ENCODE data around the gene MAP4K4. TPM values are rescaled to one million over a fixed set of nuclear protein-coding genes. Genes with fewer than 3 reads are reported as not detected.

MAP4K4 gene
- total and polyA plus RNA-seq, 2 of the 13 experiments (the other 11 are each of a cell fraction or from before 2014, with no cell fraction given): 105 to 264 TPM

GRCh38 chr2:101818531-101819451 lies 121.3 kb downstream of the MAP4K4 start (continued):
- 0 out of 2 replicates have a peak, but pooled peaks have one; percentile 68 for TF ChIP-seq ZBTB46 (CRISPR knock-in tag; IDR thresholded peaks at IDR 0.05; ENCODE audit: borderline replicate concordance)
- TF ChIP-seq ZNF616 (CRISPR knock-in tag; IDR thresholded peaks at IDR 0.05; ENCODE audit: low read depth): no peak
- TF ChIP-seq ZNF776 (CRISPR knock-in tag; IDR thresholded peaks at IDR 0.05): no peak
- peak; percentile 52; the same call in 1 of the 2 replicates for TF ChIP-seq ARID4A (CRISPR knock-in tag; IDR thresholded peaks at IDR 0.05; ENCODE audit: borderline replicate concordance)
- no peak for TF ChIP-seq ZNF33B (CRISPR knock-in tag; IDR thresholded peaks at IDR 0.05)
- TF ChIP-seq LRRFIP1 (CRISPR knock-in tag; conservative IDR thresholded peaks at IDR 0.05): no peak
- TF ChIP-seq PHF5A (CRISPR knock-in tag; IDR thresholded peaks at IDR 0.05; ENCODE audit: low read depth, unreplicated experiment): no peak
- no peak for TF ChIP-seq SRY (CRISPR knock-in tag; IDR thresholded peaks at IDR 0.05)
- TF ChIP-seq SP2 (CRISPR knock-in tag; IDR thresholded peaks at IDR 0.05): no peak
- no peak for TF ChIP-seq CENPT (CRISPR knock-in tag; IDR thresholded peaks at IDR 0.05; ENCODE audit: low read depth)
- TF ChIP-seq HNRNPUL1 (IDR thresholded peaks at IDR 0.05; ENCODE audit: low read depth, low read length): no peak
- no peak for TF ChIP-seq KLF11 (CRISPR knock-in tag; IDR thresholded peaks at IDR 0.05)
- no peak for TF ChIP-seq ZNF607 (CRISPR knock-in tag; IDR thresholded peaks at IDR 0.05; ENCODE audit: borderline replicate concordance)
- peak; percentile 70 for TF ChIP-seq FOXP4 (CRISPR knock-in tag; IDR thresholded peaks at IDR 0.05)
- TF ChIP-seq ISX (CRISPR knock-in tag; conservative IDR thresholded peaks at IDR 0.05): 0 out of 2 replicates have a peak, but pooled peaks have one; percentile 34
- TF ChIP-seq ZKSCAN8 (CRISPR knock-in tag; IDR thresholded peaks at IDR 0.05; ENCODE audit: borderline replicate concordance): no peak
- no peak for TF ChIP-seq RORA (CRISPR knock-in tag; IDR thresholded peaks at IDR 0.05)
